Activated CD4-positive, alpha-beta T cell treated with anti-CD3 and anti-CD28 coated beads, Interleukin-2, amount 50 U/mL, for 16 hours (primary cell): Measurements from ENCODE around the gene HDAC4.
"Not testable (repeated sequence)": the region's sequence is repeated elsewhere in the genome, so short reads cannot be mapped to it uniquely, and the experiment has no call there.

Source experiments
- DNase-seq: peaks from one replicate; pipeline ENCODE4 v3.0.0-alpha.2; 2020

HDAC4 gene

GRCh38 chr2:239051891-239052445 is 348.9 kb downstream of the HDAC4 start:
- DNase-seq = no peak

- no peak for DNase-seq
Observed at GRCh38 chr2:239050252-239050649, 350.6 kb downstream of the HDAC4 start.

DNA sequence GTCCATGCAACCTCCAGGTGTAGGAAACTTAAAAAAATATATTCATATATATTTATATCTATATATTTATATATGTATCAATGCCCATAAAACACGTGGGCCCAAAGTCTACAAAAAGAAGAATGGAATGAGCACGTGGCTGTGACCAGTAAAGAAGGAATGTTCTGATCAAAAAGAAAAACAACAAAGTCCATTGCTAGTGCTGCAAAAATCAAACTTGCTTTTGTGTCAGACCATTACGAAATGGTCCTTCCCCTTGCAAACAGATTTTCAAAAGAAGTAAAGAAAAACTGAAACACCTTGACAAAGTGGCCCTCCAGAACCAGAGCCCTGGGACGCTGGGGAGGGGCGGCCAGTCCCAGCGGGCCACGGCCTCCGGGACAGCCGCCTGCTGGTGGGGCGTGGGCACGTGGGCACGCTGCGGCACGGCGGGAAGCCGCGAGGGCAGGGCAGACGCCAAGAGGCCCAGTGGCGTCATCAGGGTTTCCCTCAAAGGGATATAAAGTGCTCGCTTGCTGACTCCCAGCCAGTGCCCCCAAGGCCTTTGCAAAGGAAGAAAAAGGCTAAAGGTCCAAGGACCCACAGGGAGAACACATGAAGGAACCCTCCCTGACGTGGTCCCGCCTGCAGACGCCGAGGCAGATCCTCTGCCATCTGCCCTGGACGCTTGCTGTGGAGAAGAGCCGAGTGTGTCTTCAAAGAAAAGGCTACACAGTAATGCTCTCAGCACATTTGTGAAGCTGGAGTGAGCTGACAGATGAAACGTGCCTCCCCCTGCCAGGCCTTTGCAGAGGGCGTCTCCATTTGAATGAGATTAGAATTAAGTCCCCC is 351.2 kb downstream of the HDAC4 start:
- DNase-seq = no peak

DNA sequence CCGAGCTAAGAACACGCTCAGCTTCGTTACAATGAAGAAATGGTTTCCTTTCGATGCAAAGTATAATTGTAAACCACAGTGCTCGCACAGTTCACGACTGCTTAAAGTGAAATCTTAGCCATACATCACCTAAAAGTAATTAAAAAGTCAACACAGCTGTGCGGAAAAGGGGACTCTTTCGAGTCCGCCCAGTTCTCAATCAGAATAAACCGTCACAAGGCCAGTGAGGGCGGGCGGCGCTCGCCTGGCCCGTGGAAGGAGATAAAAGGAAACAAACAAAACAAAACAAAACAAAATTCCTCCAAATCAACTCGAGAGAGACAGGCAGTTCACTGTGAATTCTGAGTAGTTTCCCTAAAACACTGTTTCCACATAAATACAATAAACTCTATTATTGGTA is 352.1 kb downstream of the HDAC4 start:
- no peak for DNase-seq

DNA sequence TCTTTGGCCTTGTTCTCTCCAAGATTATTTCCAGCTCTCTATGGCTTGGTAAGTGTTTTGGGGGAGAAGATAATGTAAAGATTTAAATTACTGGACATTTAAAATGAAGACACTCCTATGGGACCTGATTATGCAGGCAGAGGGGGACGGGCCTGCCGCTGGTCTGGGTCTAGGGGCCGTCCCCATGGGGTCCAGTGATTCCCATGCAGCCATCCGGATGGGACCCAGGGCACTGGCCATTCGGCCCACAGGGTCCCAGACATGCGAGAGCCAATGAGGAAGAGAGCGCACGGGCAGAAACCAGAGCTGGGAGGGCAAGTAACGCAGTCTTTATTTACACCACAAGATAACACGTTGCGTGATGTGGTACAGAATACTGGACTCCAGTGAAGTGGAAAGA is 353.0 kb downstream of the HDAC4 start:
- no peak for DNase-seq

GRCh38 chr2:239047420-239047819 is 353.4 kb downstream of the HDAC4 start:
- DNase-seq = no peak

DNA sequence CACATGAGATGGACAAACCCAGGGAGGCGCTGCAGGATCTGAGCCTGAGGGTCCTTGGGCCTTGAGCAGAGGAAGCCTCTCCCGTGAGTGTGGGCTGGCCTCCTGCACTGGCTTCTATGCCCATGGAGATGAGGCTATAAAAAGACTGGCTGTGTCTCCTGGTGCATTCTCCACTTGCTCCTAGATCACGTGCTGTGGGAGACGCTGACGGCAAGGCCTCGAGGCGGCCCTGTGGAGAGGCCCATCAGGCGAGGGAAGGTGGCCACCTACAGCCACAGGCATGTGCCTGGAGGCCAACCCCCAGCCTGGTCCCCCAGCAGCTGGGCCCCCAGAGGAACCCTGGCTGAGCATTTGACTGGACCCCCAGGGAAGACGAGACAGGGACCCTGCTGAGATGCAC is 354.0 kb downstream of the HDAC4 start:
- DNase-seq = no peak

- no peak for DNase-seq
Observed at GRCh38 chr2:239044336-239044735, 356.5 kb downstream of the HDAC4 start.

DNA sequence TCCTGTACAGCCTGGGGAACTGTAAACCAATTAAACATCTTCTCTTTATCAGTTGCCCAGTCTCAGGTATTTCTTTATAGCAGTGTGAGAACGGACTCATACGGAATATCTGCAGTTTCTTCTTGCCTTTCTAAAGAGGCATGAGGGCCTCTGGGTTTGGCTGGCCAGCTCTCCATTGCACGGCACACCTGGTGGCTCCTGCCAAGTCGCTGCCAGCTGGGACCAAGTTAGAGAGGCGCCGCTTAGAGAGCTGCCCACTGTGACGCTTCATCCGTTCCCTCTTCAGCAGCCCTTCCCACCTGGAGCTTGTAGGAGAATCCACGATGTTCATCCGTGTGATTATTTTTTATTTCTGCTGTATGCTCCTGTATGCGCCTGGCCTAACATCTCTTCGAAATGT is 357.5 kb downstream of the HDAC4 start:
- DNase-seq = no peak

GRCh38 chr2:239042551-239043320 is 358.1 kb downstream of the HDAC4 start:
- no peak for DNase-seq

DNA sequence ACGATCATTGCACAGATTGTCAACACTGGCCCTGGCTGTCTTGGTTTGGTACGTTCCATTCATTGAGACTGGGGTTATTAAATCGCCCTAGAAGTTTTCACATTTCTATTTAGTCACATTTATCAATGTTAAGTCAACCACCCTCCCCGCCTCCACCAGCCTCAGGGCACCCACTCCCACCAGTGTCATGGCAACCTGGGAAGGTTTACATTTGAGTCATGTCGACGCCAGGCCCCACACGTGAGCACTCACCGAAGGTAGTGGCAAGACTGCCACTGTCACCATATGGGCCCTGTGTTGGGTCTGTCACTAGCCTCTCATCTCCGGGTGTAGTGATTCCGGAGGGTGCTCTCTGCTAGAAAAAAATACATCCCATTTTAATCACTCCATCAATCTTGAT is 358.8 kb downstream of the HDAC4 start:
- DNase-seq = no peak

DNA sequence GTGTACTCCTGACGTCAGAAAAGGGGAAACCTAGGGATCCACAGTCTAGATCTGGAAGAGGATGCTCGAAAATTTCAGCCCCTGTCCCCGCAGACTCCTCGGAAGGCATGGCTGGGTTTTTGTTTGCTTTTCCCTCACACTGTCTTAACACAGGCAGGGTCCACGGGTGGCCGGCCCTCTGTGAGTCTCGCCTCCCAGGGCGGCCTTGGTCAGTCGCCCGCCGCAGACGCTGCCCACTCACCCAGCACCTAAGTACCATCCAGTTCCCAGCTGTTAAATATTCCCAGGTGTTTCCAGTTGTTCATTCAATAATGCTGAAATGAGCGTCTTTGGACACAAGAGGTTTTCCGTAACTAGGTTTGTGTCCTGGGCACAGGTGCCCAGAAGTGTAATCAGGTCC is 359.8 kb downstream of the HDAC4 start:
- no peak for DNase-seq

- DNase-seq = no peak
Observed at GRCh38 chr2:239040152-239040761, 360.6 kb downstream of the HDAC4 start.

GRCh38 chr2:239039479-239039861 is 361.4 kb downstream of the HDAC4 start:
- no peak for DNase-seq

DNA sequence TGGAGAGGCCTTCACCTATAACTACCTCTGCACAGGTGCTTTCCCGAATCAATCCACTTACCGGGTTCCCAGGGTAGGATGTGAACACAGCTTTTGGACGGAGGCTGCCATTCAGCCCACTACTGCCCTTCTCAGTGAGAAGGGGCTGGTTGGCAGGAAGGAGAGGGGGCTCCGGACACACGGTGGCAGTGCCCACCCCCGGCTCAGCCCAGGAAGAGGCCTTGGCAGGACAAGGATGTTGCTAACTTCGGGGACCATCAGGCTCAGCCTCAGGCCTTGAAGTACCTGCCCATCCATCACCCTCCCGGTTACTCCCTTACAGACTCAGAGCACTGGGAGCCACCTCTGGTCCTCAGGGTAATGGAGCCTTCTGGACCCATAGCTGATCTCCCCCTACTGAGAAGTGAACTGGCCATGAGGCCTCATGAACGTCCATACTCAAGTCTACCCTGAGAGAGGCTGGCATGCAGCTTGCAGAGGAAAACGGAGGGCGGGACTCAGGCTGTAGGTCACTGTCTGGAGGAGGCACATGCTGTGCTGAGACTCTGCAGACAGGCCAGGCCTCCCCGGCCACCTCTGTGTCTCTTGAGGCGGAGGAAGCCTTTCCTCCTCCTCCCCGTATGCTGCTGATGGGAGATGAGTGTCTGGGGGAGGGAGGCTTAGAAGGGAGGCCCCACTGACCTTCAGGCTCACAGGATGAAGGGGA is 361.9 kb downstream of the HDAC4 start:
- no peak for DNase-seq

DNA sequence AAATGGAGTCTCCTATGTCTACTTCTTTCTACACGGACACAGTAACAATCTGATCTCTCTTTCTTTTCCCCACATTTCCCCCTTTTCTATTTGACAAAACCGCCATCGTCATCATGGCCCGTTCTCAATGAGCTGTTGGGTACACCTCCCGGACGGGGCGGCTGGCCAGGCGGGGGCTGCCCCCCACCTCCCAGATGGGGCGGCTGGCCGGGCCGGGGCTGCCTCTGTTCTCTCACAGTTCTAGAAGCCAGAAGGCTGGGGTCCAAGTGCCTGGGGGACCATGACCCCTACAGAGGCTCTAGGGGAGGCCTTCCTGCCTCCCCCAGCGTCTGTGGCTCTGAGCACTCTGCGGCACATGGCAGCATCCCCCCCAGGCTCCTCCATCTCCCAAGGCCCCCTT is 362.5 kb downstream of the HDAC4 start:
- DNase-seq = not testable (repeated sequence)

DNA sequence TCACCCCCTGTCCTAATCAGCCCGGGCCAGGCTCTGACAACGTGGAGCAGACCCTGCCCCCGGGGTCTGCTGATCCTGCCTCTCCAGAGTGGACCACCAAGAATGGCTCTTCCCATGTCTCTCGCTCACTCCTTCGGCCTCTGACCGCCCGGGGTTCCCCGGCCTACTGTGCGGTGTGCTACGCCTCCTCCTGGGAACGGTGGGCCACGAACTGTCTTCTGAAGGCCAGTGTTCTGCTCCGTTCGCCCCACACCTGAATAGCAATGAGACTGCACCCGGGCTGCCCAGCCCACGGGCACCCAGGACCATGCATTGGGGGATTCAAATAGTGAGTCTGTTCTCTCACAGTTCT is 363.3 kb downstream of the HDAC4 start:
- no peak for DNase-seq

DNA sequence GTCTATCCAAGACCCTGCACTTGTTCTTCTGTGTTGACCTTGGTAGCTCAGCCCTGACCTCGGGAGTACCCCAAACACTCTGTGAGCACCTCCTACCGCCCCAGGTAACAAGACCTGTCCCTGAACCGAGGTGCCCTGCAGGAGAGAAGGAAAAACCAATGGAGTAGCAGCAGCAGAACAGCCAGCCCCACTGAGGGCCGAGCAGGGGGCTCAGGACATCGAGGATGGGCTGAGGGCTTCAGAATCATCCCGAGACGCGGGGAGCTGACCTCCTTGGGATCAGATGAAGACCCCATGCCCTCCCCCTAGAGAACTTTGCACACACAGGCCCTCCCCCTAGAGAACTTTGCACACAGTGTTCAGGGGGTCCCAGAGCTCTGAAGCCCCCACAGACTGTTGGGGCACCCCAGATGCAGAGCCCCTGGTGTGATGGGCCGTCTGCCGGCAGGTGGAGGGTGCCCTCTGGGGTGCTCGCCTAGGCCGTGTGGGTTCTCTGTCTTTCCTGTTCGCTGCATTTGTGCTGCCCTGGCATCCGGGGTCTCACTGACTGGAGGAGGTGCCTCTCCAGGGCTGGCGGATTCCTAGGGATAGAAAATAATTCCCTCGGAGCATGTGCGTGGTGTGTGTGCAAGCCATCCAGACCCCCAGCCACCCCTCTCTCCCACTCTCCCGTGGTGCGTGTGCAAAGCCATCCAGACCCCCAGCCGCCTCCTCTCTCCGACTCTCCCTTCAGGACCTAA is 363.8 kb downstream of the HDAC4 start:
- DNase-seq = no peak

- DNase-seq = no peak
Observed at GRCh38 chr2:239035997-239036731, 364.7 kb downstream of the HDAC4 start.

- DNase-seq = peak; percentile 52
Observed at GRCh38 chr2:239035361-239035814, 365.4 kb downstream of the HDAC4 start.

DNA sequence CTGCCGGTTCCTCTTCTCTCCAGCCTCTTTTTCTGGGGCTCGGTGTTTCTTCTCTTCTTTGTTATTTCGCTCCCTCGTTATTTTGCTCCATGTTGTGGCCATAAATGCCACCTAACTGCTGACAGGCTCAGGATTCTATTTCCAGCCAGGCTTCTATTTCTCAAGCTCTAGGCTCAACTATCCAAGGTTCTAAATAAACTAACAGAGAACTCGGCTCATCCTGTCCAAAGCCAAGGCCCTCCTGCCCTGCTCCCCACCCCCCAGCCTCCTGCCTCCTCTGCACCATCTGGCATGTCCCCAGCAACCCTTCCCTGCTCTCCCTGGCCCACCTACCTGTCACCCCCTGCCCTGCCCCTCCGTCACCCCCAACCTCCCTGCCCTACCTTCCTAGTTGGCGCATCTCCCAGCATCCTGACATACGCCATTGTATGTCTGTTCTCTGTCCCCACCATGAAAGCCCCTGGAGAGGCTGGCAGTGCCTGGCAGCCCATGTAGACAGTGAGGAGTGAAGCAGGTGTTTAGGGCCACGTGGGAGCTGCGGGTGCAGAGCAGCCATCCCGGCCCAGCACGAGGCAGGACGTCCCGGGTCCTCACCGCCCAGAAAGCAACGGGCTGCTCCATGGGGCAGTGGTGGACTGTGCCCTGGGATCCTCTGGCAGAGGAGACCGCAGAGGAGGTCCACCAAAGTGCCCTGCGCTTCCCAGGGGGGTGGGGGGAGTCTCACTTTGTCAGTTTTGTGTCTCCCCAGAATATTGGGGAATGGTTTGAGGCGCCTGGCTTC is 366.1 kb downstream of the HDAC4 start:
- DNase-seq = no peak
